ENCODE results near the gene SDR42E1. TPM values are rescaled to one million over a fixed set of nuclear protein-coding genes. Genes with fewer than 3 reads are reported as not detected.

The SDR42E1 gene
- total and polyA plus RNA-seq, 2 of the 13 experiments (the other 11 are each of a cell fraction or from before 2014, with no cell fraction given), result 0.01 to 0.13 TPM

DNA sequence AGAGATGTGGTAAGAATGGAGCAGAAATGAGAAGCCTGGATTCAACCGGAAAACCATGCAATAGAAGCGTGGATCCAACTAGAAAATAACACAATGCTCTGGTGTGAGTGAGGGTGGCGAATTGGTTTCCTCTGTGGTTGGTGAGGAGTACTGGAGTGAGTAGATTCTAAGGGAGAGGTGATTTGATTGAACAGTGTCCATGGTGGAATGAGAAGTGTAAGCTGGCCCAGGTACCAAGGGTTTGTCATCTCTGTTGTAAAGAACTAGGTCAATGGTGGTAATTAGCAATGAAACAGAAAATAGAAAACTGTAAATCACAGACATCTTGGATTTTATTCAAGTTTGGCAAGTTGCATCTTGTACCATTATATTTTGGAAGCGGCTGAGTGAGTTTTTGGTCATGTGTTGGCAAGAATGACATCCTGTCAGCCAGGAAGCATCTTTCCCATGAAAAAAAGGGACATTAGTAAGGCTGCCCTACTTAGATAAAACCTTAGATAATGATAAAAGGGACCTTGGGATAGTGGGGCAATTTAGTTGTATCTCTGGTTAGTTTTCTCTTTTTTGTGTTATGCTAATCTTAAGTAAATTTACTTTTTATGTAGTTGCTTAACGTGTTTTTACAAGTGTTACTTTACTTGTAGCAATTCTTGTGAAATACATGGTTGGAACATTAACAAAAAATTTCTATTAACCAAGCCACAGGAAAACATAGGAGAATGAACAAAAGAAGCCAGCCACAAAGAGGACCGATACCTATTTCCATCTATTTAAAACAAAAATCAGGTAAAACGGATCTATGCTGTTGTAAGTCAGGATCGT is 44.7 kb upstream of the SDR42E1 start (continued):
- TF ChIP-seq, protein P1, sequence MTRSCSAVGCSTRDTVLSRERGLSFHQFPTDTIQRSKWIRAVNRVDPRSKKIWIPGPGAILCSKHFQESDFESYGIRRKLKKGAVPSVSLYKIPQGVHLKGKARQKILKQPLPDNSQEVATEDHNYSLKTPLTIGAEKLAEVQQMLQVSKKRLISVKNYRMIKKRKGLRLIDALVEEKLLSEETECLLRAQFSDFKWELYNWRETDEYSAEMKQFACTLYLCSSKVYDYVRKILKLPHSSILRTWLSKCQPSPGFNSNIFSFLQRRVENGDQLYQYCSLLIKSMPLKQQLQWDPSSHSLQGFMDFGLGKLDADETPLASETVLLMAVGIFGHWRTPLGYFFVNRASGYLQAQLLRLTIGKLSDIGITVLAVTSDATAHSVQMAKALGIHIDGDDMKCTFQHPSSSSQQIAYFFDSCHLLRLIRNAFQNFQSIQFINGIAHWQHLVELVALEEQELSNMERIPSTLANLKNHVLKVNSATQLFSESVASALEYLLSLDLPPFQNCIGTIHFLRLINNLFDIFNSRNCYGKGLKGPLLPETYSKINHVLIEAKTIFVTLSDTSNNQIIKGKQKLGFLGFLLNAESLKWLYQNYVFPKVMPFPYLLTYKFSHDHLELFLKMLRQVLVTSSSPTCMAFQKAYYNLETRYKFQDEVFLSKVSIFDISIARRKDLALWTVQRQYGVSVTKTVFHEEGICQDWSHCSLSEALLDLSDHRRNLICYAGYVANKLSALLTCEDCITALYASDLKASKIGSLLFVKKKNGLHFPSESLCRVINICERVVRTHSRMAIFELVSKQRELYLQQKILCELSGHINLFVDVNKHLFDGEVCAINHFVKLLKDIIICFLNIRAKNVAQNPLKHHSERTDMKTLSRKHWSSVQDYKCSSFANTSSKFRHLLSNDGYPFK (CRISPR knock-in tag; IDR thresholded peaks at IDR 0.05; ENCODE audit: borderline replicate concordance), result no peak
- TF ChIP-seq ZNF589 (CRISPR knock-in tag; conservative IDR thresholded peaks at IDR 0.05) (no peak), RARA (CRISPR knock-in tag; IDR thresholded peaks at IDR 0.05) (peak; percentile 74), SNAPC2 (CRISPR knock-in tag; IDR thresholded peaks at IDR 0.05) (no peak), KAT8 (CRISPR knock-in tag; IDR thresholded peaks at IDR 0.05) (peak; percentile 74), SIX4 (CRISPR knock-in tag; IDR thresholded peaks at IDR 0.05) (peak; percentile 31; the same call in 1 of the 2 replicates), MYNN (CRISPR knock-in tag; IDR thresholded peaks at IDR 0.05; ENCODE audit: low read depth) (no peak), ZNF792 (CRISPR knock-in tag; IDR thresholded peaks at IDR 0.05) (no peak), CHCHD3 (CRISPR knock-in tag; IDR thresholded peaks at IDR 0.05) (no peak), ZNF549 (CRISPR knock-in tag; IDR thresholded peaks at IDR 0.05) (no peak), FOXJ3 (CRISPR knock-in tag; IDR thresholded peaks at IDR 0.05; ENCODE audit: borderline replicate concordance) (peak; percentile 97; the same call in 1 of the 2 replicates), BCL6 (CRISPR knock-in tag; IDR thresholded peaks at IDR 0.05) (peak; percentile 87), ZNF207 (IDR thresholded peaks at IDR 0.05; ENCODE audit: borderline replicate concordance) (no peak), DMAP1 (CRISPR knock-in tag; IDR thresholded peaks at IDR 0.05) (no peak; the same call in 1 of the 2 replicates), ARNT2 (CRISPR knock-in tag; IDR thresholded peaks at IDR 0.05; ENCODE audit: low read depth) (no peak), GTF2F1 (IDR thresholded peaks at IDR 0.05; ENCODE audit: low read length) (no peak), ZBTB1 (CRISPR knock-in tag; IDR thresholded peaks at IDR 0.05; ENCODE audit: borderline replicate concordance) (no peak)
- TF ChIP-seq, protein P2, sequence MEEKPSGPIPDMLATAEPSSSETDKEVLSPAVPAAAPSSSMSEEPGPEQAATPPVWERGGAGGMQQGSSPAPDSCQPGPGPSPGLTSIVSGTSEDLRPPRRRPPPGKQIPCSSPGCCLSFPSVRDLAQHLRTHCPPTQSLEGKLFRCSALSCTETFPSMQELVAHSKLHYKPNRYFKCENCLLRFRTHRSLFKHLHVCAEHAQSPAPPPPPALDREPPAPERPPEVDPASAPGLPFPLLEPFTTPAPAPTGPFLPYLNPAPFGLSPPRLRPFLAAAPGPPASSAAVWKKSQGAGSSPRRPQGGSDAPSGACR (CRISPR knock-in tag; IDR thresholded peaks at IDR 0.05), result no peak
- TF ChIP-seq, protein P3, sequence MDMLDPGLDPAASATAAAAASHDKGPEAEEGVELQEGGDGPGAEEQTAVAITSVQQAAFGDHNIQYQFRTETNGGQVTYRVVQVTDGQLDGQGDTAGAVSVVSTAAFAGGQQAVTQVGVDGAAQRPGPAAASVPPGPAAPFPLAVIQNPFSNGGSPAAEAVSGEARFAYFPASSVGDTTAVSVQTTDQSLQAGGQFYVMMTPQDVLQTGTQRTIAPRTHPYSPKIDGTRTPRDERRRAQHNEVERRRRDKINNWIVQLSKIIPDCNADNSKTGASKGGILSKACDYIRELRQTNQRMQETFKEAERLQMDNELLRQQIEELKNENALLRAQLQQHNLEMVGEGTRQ (IDR thresholded peaks at IDR 0.05; ENCODE audit: low read depth, low read length), result no peak
- TF ChIP-seq, protein P3 (CRISPR knock-in tag; IDR thresholded peaks at IDR 0.05; ENCODE audit: borderline replicate concordance), result no peak
- TF ChIP-seq, protein P4, sequence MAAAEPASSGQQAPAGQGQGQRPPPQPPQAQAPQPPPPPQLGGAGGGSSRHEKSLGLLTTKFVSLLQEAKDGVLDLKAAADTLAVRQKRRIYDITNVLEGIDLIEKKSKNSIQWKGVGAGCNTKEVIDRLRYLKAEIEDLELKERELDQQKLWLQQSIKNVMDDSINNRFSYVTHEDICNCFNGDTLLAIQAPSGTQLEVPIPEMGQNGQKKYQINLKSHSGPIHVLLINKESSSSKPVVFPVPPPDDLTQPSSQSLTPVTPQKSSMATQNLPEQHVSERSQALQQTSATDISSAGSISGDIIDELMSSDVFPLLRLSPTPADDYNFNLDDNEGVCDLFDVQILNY (CRISPR knock-in tag; conservative IDR thresholded peaks at IDR 0.05), result no peak
- TF ChIP-seq, protein P5, sequence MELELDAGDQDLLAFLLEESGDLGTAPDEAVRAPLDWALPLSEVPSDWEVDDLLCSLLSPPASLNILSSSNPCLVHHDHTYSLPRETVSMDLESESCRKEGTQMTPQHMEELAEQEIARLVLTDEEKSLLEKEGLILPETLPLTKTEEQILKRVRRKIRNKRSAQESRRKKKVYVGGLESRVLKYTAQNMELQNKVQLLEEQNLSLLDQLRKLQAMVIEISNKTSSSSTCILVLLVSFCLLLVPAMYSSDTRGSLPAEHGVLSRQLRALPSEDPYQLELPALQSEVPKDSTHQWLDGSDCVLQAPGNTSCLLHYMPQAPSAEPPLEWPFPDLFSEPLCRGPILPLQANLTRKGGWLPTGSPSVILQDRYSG (CRISPR knock-in tag; IDR thresholded peaks at IDR 0.05), result no peak
- TF ChIP-seq, protein P6, sequence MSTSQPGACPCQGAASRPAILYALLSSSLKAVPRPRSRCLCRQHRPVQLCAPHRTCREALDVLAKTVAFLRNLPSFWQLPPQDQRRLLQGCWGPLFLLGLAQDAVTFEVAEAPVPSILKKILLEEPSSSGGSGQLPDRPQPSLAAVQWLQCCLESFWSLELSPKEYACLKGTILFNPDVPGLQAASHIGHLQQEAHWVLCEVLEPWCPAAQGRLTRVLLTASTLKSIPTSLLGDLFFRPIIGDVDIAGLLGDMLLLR (CRISPR knock-in tag; IDR thresholded peaks at IDR 0.05), result no peak
